Epithelial cell of proximal tubule (primary cell): Measurements from ENCODE around the gene CHSY1. TPM values are rescaled to one million over a fixed set of nuclear protein-coding genes. Genes with fewer than 3 reads are reported as not detected.

ENCODE experiments used
- DNase-seq: peaks from one replicate; pipeline ENCODE4 v3.0.0-alpha.2; 2011; ENCODE audit warnings: low read depth
- H3K4me3 ChIP-seq: 2 replicates; pipeline ENCODE4 v1.5.1; 2011; ENCODE audit warnings: low read depth, mild to moderate bottlenecking, low read length
- total RNA-seq: library from RNA; depleted of rRNA; stranded (reverse); fragments of >200 nt; gene quantifications from 2 replicates; pipeline ENCODE4 v1.2.3, GENCODE V29; 2015
- TF ChIP-seq, protein P1 (sequence below): conservative IDR thresholded peaks from 2 replicates; pipeline ENCODE4 v1.5.1; 2012; ENCODE audit warnings: low read depth, mild to moderate bottlenecking, low read length

CHSY1 gene
- total RNA-seq, 1 donor from 2014 or later: 14.4 TPM

DNA sequence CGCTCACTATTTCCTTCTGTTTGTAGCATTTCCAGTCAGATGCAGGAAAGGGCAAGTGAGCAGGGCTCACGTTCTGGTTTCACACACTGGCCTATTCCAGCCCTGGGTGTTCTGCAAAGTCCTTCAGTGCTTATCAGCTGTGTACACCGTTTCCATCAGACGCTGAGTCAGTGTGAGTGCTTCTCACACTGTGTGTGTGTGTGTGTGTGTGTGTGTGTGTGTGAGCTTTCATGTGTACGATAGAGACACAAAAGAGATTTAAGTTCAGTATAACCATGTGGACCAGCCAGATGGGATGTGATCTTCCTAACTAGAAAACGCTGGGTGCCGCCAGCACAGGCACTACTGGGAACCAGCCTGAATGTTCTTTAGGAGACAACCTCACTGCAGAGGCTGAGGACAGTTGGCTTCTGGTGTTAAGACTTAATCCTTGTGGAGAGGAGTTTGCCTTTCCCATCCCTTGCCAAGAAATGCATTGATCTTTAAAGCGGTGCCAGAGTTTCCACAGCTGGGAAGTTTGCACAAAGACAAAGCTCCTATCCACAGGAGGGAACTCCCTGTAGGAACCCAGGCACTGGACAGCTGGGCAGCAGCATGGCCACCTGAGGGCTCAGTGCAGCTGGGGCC, 3.9 kb upstream of the CHSY1 start:
- DNase-seq: no peak
- H3K4me3 ChIP-seq: no peak overlapping the region
- TF ChIP-seq, protein P1, sequence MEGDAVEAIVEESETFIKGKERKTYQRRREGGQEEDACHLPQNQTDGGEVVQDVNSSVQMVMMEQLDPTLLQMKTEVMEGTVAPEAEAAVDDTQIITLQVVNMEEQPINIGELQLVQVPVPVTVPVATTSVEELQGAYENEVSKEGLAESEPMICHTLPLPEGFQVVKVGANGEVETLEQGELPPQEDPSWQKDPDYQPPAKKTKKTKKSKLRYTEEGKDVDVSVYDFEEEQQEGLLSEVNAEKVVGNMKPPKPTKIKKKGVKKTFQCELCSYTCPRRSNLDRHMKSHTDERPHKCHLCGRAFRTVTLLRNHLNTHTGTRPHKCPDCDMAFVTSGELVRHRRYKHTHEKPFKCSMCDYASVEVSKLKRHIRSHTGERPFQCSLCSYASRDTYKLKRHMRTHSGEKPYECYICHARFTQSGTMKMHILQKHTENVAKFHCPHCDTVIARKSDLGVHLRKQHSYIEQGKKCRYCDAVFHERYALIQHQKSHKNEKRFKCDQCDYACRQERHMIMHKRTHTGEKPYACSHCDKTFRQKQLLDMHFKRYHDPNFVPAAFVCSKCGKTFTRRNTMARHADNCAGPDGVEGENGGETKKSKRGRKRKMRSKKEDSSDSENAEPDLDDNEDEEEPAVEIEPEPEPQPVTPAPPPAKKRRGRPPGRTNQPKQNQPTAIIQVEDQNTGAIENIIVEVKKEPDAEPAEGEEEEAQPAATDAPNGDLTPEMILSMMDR: no peak

DNA sequence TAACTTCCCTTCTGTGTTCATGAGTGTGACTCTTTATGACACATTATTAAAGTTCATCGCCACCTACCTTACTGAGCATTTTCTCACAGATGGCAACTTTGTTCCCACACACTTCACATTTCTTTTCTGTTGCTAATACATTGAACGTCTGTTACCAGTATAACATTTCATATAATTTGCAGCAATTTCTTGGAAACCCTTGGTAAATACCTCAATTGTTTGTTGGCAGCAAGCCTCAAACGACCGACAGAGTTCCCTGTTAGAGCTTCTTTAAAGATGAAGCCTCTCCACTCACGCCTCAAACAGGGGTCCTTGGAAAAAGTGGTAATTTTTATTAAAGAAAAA, 3.2 kb upstream of the CHSY1 start:
- TF ChIP-seq, protein P1: no peak
- DNase-seq: no peak
- no peak overlapping the region for H3K4me3 ChIP-seq

DNA sequence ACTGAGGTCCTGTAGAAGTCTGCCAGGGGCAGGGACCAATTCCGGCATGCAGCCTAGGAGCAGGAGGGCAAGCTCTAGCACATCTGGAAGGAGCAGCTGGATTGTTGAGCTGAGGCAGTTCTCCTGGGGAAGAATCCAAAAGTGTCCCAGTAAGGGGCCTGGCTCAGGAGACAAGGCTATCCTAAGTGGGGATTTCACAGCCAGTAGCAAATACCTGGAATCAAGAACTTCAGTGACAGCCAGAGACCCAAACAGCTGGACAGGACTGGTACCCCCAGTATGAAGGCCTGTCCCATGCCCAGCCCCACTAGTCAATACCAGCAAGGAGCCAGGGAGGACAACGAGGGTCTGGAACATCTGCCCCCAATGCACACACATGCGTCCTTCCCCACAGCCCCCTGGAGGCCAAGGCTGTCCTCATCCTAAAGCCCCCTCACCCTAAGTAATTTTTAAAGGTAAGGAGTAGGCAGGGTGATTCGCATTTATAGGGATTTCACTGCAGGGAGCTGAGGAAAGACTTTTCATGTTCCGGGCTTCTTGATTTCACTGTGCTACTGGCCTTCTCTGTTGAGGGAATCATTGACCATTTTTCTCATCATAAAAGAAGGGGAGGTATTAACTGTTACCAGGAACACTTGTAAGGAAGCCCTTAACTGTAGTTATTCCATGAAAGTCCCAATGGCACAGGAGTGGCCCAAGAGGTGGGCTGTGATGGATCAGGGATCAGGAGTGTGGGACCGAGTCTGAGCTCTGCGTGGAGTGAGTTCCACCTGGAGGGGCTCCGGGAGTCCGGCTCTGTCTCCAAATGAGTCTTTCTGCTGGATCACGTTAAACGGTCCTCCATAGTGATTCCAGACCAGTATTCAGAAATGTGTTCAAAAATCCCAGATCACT, 2.6 kb upstream of the CHSY1 start:
- TF ChIP-seq, protein P1: no peak
- DNase-seq: no peak
- no peak overlapping the region for H3K4me3 ChIP-seq

DNA sequence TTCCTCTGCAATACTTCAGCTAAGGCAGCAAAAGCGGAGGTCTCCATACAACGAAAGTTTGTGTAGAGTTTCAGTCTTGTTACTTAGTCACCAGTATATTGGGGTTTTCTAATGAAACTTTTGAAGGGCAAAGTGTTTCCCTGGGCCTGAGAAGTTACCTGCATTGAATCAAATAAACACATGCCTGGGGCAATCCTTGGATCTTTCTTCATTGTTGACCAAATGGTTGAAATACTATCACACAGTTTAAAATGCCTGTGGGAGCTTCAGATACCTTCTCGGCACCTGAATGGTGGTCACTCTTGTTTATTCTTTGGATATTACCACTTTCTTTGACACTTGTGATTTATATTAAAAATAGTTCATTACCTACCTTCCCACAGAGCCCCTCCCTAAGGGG, 988 bp upstream of the CHSY1 start:
- TF ChIP-seq, protein P1: no peak
- peak overlapping the region; percentile 73 for H3K4me3 ChIP-seq
- DNase-seq: no peak

DNA sequence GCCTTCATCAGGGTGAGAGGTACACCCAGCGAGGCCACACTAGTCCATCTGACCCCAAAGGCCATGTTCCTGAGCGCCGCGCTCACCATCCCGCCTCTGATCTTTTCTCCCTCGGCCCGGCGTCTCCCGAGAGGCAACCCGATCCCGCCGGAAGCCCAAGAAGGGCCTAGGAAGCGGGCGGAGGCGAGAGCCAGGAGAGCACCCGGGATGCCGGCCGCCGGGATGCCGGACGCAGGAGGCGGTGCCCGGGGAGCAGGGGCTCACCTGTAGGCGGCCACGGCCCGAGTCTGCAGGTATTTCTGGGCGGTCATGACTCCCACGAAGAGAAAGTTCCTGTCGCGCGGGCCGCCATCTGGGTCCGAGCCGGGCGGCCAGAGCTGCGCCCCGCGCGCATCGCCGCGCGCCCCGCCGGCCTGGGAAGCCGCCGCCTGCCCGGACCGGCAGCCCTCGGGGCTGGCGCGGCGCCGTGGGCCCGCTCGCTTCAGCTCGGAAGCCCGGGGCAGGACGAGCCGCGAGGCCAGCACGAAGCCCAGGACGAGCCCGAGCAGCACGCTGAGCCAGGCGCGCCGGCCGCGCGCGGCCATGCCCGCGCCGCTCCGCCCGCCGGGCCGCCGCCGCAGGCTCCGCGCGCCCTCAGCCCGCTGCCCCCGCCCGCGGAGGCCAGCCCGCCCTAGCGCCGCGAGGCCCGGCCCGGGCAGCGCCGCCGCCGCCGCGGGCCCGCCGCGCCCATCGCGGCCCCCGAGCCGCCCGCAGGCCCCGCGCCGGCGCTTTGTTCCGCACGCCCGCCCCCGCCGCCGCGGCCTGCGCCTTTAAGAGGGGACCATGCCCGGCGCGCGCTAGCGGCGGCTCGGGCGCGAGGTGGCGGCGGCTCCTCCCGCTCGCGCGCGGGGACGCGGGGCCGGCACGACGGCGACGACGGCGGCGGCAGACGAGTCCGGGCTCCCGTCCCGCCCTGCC, 697 bp downstream of the CHSY1 start:
- TF ChIP-seq, protein P1: no peak
- H3K4me3 ChIP-seq: peak overlapping the region; percentile 85
- no peak for DNase-seq

DNA sequence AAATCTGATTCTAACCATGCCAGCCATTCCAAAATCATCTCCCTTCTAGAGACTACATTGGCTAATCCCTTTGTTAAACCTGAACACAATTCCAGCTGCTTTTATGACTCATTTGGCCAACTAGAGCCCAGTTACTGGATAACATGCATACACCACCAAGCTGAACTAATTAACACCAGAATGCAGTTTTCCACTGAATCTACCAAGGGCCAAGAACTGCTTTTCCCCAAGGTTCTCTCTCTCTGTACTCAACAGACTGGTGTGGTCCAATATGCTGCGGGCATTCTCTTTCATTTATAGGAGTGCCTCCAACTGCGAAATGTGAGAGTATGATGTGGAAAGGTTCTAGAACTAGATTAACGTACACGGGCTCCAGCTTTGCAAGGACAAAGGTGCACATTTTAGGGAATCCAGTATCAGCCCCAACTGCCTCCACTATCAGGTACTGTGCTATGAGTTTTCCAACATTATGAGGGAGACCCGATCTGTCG, 1.5 kb downstream of the CHSY1 start:
- TF ChIP-seq, protein P1: no peak
- peak overlapping the region; percentile 85 for H3K4me3 ChIP-seq
- DNase-seq: peak; percentile 82
